GM12878 (cell line): ENCODE results near the gene SC5D. TPM values are rescaled to one million over a fixed set of nuclear protein-coding genes. Genes with fewer than 3 reads are reported as not detected.

ENCODE experiments used
- ATAC-seq: fragments of 200-7000 bp; cut with Tn5 transposase; 3 replicates; pipeline ENCODE4 v1.9.1; 2020; ENCODE audit warnings: mild to moderate bottlenecking, moderate library complexity
- BruUV-seq: library from RNA; stranded (reverse); fragments of 400-500 nt; replicated peaks from 2 replicates; lab custom pipeline; 2021; lab: Mats Ljungman, UMichigan
- CTCF ChIA-PET: fragments of 300-600 bp; sonication (Branson Sonifier 250); formaldehyde crosslinking; extraction: SDS; loops from one replicate; lab custom pipeline; 2021; ENCODE audit warnings: inconsistent platforms; lab: Yijun Ruan, JAX
- POLR2A ChIA-PET: fragments of 350-600 bp; formaldehyde crosslinking; extraction: SDS; loops from one replicate; lab custom pipeline; 2021; ENCODE audit warnings: inconsistent platforms; lab: Charles Lee
- RAD21 ChIA-PET: fragments of 300-600 bp; sonication (Branson Sonifier 250); formaldehyde crosslinking; loops from one replicate; lab custom pipeline; 2023; ENCODE audit warnings: antibody characterized with exemption; ENCODE audit not compliant: unreplicated experiment; lab: Charles Lee
- SMC1A ChIA-PET: fragments of 300-600 bp; sonication (Branson Sonifier 250); formaldehyde crosslinking; loops from one replicate; lab custom pipeline; 2023; ENCODE audit not compliant: unreplicated experiment, uncharacterized antibody; lab: Charles Lee
- DNase-seq: peaks from one replicate; pipeline ENCODE4 v3.0.0-alpha.2; 2011; ENCODE audit warnings: low read depth, low spot score
- FAIRE-seq: peaks from 3 replicates; lab custom pipeline; 2011; peaks lifted over from hg19 to GRCh38; lab: Jason Lieb, UNC
- H2AFZ ChIP-seq: 2 replicates; pipeline ENCODE4 v1.6.0; 2011; ENCODE audit warnings: low read depth, low read length, control low read depth; ENCODE audit not compliant: control insufficient read depth
- H3K27ac ChIP-seq: 2 replicates; pipeline ENCODE4 v1.5.1; 2011; ENCODE audit warnings: control low read depth; ENCODE audit not compliant: control insufficient read depth, insufficient read depth
- H3K27me3 ChIP-seq, 2 experiments: replicated peaks in 1 of 2; 2 replicates each; pipeline versions ENCODE4 v1.6.0 to v1.6.1; 2011; ENCODE audit warnings: low read length in 1 of 2; ENCODE audit not compliant: control insufficient read depth in 2 of 2, insufficient read depth in 2 of 2
- H3K36me3 ChIP-seq, 2 experiments: 2 replicates each; pipeline ENCODE4 v1.5.1; 2011; ENCODE audit warnings: low read length in 1 of 2; ENCODE audit not compliant: control insufficient read depth in 2 of 2, insufficient read depth in 2 of 2
- H3K4me1 ChIP-seq: 2 replicates; pipeline ENCODE4 v1.6.1; 2011; ENCODE audit warnings: mild to moderate bottlenecking, low read length, moderate library complexity, mixed read lengths; ENCODE audit not compliant: control insufficient read depth, insufficient read depth
- H3K4me2 ChIP-seq: 2 replicates; pipeline ENCODE4 v1.6.0; 2011; ENCODE audit warnings: control low read depth; ENCODE audit not compliant: control insufficient read depth, insufficient read depth
- H3K4me3 ChIP-seq: fragments of 200-600 bp; sonication (generic); 2 replicates; pipeline ENCODE4 v1.5.1; 2016
- H3K79me2 ChIP-seq: 2 replicates; pipeline ENCODE4 v1.6.0; 2011; ENCODE audit warnings: low read length; ENCODE audit not compliant: control insufficient read depth, insufficient read depth
- H3K9ac ChIP-seq: 2 replicates; pipeline ENCODE4 v1.8.0; 2011; ENCODE audit warnings: low read length, control low read depth, mixed read lengths; ENCODE audit not compliant: control insufficient read depth, insufficient read depth
- H3K9me3 ChIP-seq: replicated peaks from 3 replicates; pipeline ENCODE4 v1.5.1; 2011; ENCODE audit warnings: mild to moderate bottlenecking, low read length; ENCODE audit not compliant: control insufficient read depth, insufficient read depth
- H4K20me1 ChIP-seq: 2 replicates; pipeline ENCODE4 v1.6.0; 2011; ENCODE audit not compliant: control insufficient read depth, insufficient read depth
- BMI1 ChIP-seq: fragments of 450-650 bp; IDR thresholded peaks from 2 replicates; pipeline ENCODE4 v1.6.1; 2016; ENCODE audit warnings: mild to moderate bottlenecking, moderate library complexity, borderline replicate concordance
- CHD1 ChIP-seq: IDR thresholded peaks from 2 replicates; pipeline ENCODE4 v1.6.1; 2012; ENCODE audit warnings: low read depth, low read length, improper control_type of control experiment
- CHD4 ChIP-seq: fragments of 200-600 bp; sonication (generic); IDR thresholded peaks from 2 replicates; pipeline ENCODE4 v1.6.1; 2016; ENCODE audit warnings: mild to moderate bottlenecking
- MAX ChIP-seq: IDR thresholded peaks from 2 replicates; pipeline ENCODE4 v1.6.1; 2012; ENCODE audit warnings: low read depth, low read length, improper control_type of control experiment
- NR2C1 ChIP-seq: fragments of 450-650 bp; IDR thresholded peaks from 2 replicates; pipeline ENCODE4 v1.6.1; 2017; ENCODE audit warnings: antibody characterized with exemption, mild to moderate bottlenecking, moderate library complexity
- RCOR1 ChIP-seq: conservative IDR thresholded peaks from 2 replicates; pipeline ENCODE4 v1.6.1; 2012; ENCODE audit warnings: low read depth, low read length, improper control_type of control experiment
- WGBS: methylation state at CpG from one replicate; pipeline ENCODE4 v1.1.6; 2016; ENCODE audit warnings: low lambda C conversion rate; ENCODE audit not compliant: insufficient replicate concordance, insufficient coverage; ENCODE audit errors: missing lambda C conversion rate; 5-methylcytosine and 5-hydroxymethylcytosine counted together
- in situ Hi-C: fragments of 300-500 bp; cut with MboI; formaldehyde crosslinking; loops from 9 replicates; pipeline ENCODE4 v1.14.3; 2018; ENCODE audit warnings: mixed read lengths
- intact Hi-C: fragments of 100-400 bp; cut with micrococcal nuclease; formaldehyde crosslinking; loops from one replicate; pipeline ENCODE4 v1.14.2; 2022; ENCODE audit not compliant: unreplicated experiment
- polyA plus RNA-seq, 11 experiments: library from polyadenylated mRNA; depleted of rRNA in 4 of 11; unstranded in 6 of 11; stranded (reverse) in 5 of 11; fragments of >200 nt; fragmentation: Nextera tagmentation in 4 of 11; fragmentation: Illumina TruSeq in 1 of 11; extraction: Ambion mirVana in 4 of 11; extraction: Trizol in 1 of 11; gene quantifications; 1 replicate in 1 of 11; 2 replicates in 10 of 11; pipeline versions ENCODE4 v1.2.1 to v1.2.3, GENCODE V29; 2011 to 2016; ENCODE audit warnings: inconsistent platforms in 2 of 11, missing spikeins in 2 of 11, low read depth in 1 of 11
- total RNA-seq, 4 experiments: library from RNA; depleted of rRNA in 3 of 4; stranded (reverse); fragments of >200 nt in 3 of 4; fragmentation: Illumina TruSeq in 1 of 4; extraction: Trizol in 1 of 4; gene quantifications; 2 replicates each; pipeline versions ENCODE4 v1.2.1 to v1.2.3, GENCODE V29; 2013 to 2021
- TF ChIP-seq, protein P1 (sequence below): fragments of 450-650 bp; IDR thresholded peaks from 2 replicates; pipeline ENCODE4 v1.6.1; 2018; ENCODE audit warnings: borderline replicate concordance, mild to moderate bottlenecking; ENCODE audit not compliant: partially characterized antibody

Gene SC5D
- total and polyA plus RNA-seq, 10 of the 15 experiments (the other 5 are each of a cell fraction or from before 2014, with no cell fraction given) = 23.7 to 134 (median 30.8) TPM

- H3K36me3 ChIP-seq = no peaks in the 10 kb centered on the region
Measured at GRCh38 chr11:121323046-121323607, 30.6 kb downstream of the SC5D start.

More at GRCh38 chr11:121323046-121323607, 30.6 kb downstream of the SC5D start:
- Histone ChIP-seq H3K27me3 (no peaks in the 10 kb centered on the region), H4K20me1 (no peaks in the 10 kb centered on the region), H3K4me2 (no peak overlapping the region), H2AFZ (no peak overlapping the region), H3K9me3 (no peaks in the 10 kb centered on the region), H3K4me3 (no peak overlapping the region), H3K9ac (no peak overlapping the region), H3K4me1 (peaks cover 9% of the 10 kb centered on the region; the same call in 1 of the 2 replicates), H3K27ac (no peak overlapping the region), H3K79me2 (no peaks in the 10 kb centered on the region)
- BruUV-seq = no TSS peak
- no peak for TF ChIP-seq MAX
- no peak for TF ChIP-seq BMI1
- TF ChIP-seq CHD4 = no peak
- TF ChIP-seq RCOR1 = no peak
- no peak for TF ChIP-seq NR2C1
- TF ChIP-seq, protein P1, sequence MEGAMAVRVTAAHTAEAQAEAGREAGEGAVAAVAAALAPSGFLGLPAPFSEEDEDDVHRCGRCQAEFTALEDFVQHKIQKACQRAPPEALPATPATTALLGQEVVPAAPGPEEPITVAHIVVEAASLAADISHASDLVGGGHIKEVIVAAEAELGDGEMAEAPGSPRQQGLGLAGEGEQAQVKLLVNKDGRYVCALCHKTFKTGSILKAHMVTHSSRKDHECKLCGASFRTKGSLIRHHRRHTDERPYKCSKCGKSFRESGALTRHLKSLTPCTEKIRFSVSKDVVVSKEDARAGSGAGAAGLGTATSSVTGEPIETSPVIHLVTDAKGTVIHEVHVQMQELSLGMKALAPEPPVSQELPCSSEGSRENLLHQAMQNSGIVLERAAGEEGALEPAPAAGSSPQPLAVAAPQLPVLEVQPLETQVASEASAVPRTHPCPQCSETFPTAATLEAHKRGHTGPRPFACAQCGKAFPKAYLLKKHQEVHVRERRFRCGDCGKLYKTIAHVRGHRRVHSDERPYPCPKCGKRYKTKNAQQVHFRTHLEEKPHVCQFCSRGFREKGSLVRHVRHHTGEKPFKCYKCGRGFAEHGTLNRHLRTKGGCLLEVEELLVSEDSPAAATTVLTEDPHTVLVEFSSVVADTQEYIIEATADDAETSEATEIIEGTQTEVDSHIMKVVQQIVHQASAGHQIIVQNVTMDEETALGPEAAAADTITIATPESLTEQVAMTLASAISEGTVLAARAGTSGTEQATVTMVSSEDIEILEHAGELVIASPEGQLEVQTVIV = no peak
- TF ChIP-seq CHD1 = no peak
- WGBS = 88% methylated on average over 6 of the region's 6 CpGs
- RAD21 ChIA-PET = interaction anchor here (1.0 to 3.4 kb wide), 3 partner anchors 44 to 267 kb away, joined by 4 to 41 read pairs (median 4); no protein-coding TSS in a partner anchor
- FAIRE-seq (no peak), DNase-seq (no peak), ATAC-seq (no peak)
- CTCF ChIA-PET = interaction anchor here (1.2 to 8.6 kb wide), 6 partner anchors 12 to 268 kb away, joined by 3 to 56 read pairs (median 10); no protein-coding TSS in a partner anchor
- SMC1A ChIA-PET = interaction anchor here (1.0 to 2.3 kb wide), 6 partner anchors 13 to 268 kb away, joined by 3 to 6 read pairs (median 4); no protein-coding TSS in a partner anchor
- in situ Hi-C loops = no loop called here
- intact Hi-C loops = no loop called here
- POLR2A ChIA-PET = no interaction called here
